ENCODE measurements around the gene RHBDF1.
"Not testable (repeated sequence)": the region's sequence is repeated elsewhere in the genome, so short reads cannot be mapped to it uniquely, and the experiment has no call there.

RHBDF1 gene

GRCh38 chr16:60929-61878 is 11.2 kb downstream of the RHBDF1 start:
- in situ Hi-C loops (cut with HindIII; ENCODE audit: low sequenced_read_pairs), result no loop called here

GRCh38 chr16:60166-60565 is 12.3 kb downstream of the RHBDF1 start:
- in situ Hi-C loops (cut with HindIII; ENCODE audit: low sequenced_read_pairs), result no loop called here

- in situ Hi-C loops (cut with HindIII; ENCODE audit: low sequenced_read_pairs), result no loop called here
Measured at GRCh38 chr16:59440-60059, 12.9 kb downstream of the RHBDF1 start.

GRCh38 chr16:58491-59439 is 13.7 kb downstream of the RHBDF1 start:
- in situ Hi-C loops (cut with HindIII; ENCODE audit: low sequenced_read_pairs), result no loop called here

GRCh38 chr16:57711-58110 is 14.7 kb downstream of the RHBDF1 start:
- in situ Hi-C loops (cut with HindIII; ENCODE audit: low sequenced_read_pairs), result no loop called here

- in situ Hi-C loops (cut with HindIII; ENCODE audit: low sequenced_read_pairs), result no loop called here
Measured at GRCh38 chr16:56231-56927, 16.1 kb downstream of the RHBDF1 start.

GRCh38 chr16:55571-56136 is 16.8 kb downstream of the RHBDF1 start:
- in situ Hi-C loops (cut with HindIII; ENCODE audit: low sequenced_read_pairs), result no loop called here

GRCh38 chr16:54237-54581 is 18.2 kb downstream of the RHBDF1 start:
- in situ Hi-C loops (cut with HindIII; ENCODE audit: low sequenced_read_pairs), result no loop called here

GRCh38 chr16:53346-54236 is 18.8 kb downstream of the RHBDF1 start, which contains the start of the genes POLR3K and SNRNP25:
TSS of gene POLR3K (minus strand) at chr16:53608. CDS start at chr16:53586, 22 bp downstream.
TSS of gene SNRNP25 (plus strand) at chr16:53828. CDS start at chr16:54017, 189 bp downstream.
- in situ Hi-C loops (cut with HindIII; ENCODE audit: low sequenced_read_pairs), result no loop called here

- in situ Hi-C loops (cut with HindIII; ENCODE audit: low sequenced_read_pairs), result no loop called here
Measured at GRCh38 chr16:50769-51591, 21.5 kb downstream of the RHBDF1 start.

- in situ Hi-C loops (cut with HindIII; ENCODE audit: low sequenced_read_pairs), result no loop called here
Measured at GRCh38 chr16:47234-47633, 25.2 kb downstream of the RHBDF1 start.

- in situ Hi-C loops (cut with HindIII; ENCODE audit: low sequenced_read_pairs), result not testable (repeated sequence)
Measured at GRCh38 chr16:46510-46909, 25.9 kb downstream of the RHBDF1 start.

- in situ Hi-C loops (cut with HindIII; ENCODE audit: low sequenced_read_pairs), result no loop called here
Measured at GRCh38 chr16:45454-45853, 27.0 kb downstream of the RHBDF1 start.

- in situ Hi-C loops (cut with HindIII; ENCODE audit: low sequenced_read_pairs), result no loop called here
Measured at GRCh38 chr16:44655-45054, 27.8 kb downstream of the RHBDF1 start.

- in situ Hi-C loops (cut with HindIII; ENCODE audit: low sequenced_read_pairs), result no loop called here
Measured at GRCh38 chr16:43294-43693, 29.1 kb downstream of the RHBDF1 start.

- in situ Hi-C loops (cut with HindIII; ENCODE audit: low sequenced_read_pairs), result no loop called here
Measured at GRCh38 chr16:42691-43090, 29.7 kb downstream of the RHBDF1 start.

- in situ Hi-C loops (cut with HindIII; ENCODE audit: low sequenced_read_pairs), result no loop called here
Measured at GRCh38 chr16:42069-42457, 30.4 kb downstream of the RHBDF1 start.

- in situ Hi-C loops (cut with HindIII; ENCODE audit: low sequenced_read_pairs), result no loop called here
Measured at GRCh38 chr16:41439-42068, 30.9 kb downstream of the RHBDF1 start.

Data from endothelial cell of hepatic sinusoid (primary cell).